HG03159 (cell line): ENCODE measurements around the gene LHFPL2.
"Not testable (repeated sequence)": the region's sequence is repeated elsewhere in the genome, so short reads cannot be mapped to it uniquely, and the experiment has no call there.

Experiments
- ATAC-seq: cut with Tn5 transposase; IDR thresholded peaks from one replicate; pipeline ENCODE4 v1.9.1; 2021; ENCODE audit warnings: mild to moderate bottlenecking, moderate library complexity; ENCODE audit not compliant: unreplicated experiment

LHFPL2 gene

GRCh38 chr5:78487846-78488245 lies 160.7 kb downstream of the LHFPL2 start:
- no peak for ATAC-seq

- no peak for ATAC-seq
These were observed 162.4 kb downstream of the LHFPL2 start for GRCh38 chr5:78486218-78486617.

- no peak for ATAC-seq
These were observed 164.6 kb downstream of the LHFPL2 start for GRCh38 chr5:78483809-78484521.

GRCh38 chr5:78482948-78483347 lies 165.6 kb downstream of the LHFPL2 start:
- no peak for ATAC-seq

- ATAC-seq = no peak
These were observed 171.8 kb downstream of the LHFPL2 start for GRCh38 chr5:78476795-78477194.

GRCh38 chr5:78475370-78475769 lies 173.2 kb downstream of the LHFPL2 start:
- no peak for ATAC-seq

- ATAC-seq = no peak
These were observed 174.8 kb downstream of the LHFPL2 start for GRCh38 chr5:78473751-78474150.

GRCh38 chr5:78472469-78473106 lies 176.0 kb downstream of the LHFPL2 start:
- no peak for ATAC-seq

GRCh38 chr5:78471896-78472295 lies 176.7 kb downstream of the LHFPL2 start:
- no peak for ATAC-seq

GRCh38 chr5:78467752-78468357 lies 180.7 kb downstream of the LHFPL2 start:
- ATAC-seq = no peak

GRCh38 chr5:78467140-78467539 lies 181.4 kb downstream of the LHFPL2 start:
- ATAC-seq = no peak

GRCh38 chr5:78458843-78459242 lies 189.7 kb downstream of the LHFPL2 start:
- no peak for ATAC-seq

- ATAC-seq = not testable (repeated sequence)
These were observed 191.1 kb downstream of the LHFPL2 start for GRCh38 chr5:78457507-78457906.

GRCh38 chr5:78449103-78449502 lies 199.5 kb downstream of the LHFPL2 start:
- no peak for ATAC-seq

- ATAC-seq = no peak
These were observed 200.7 kb downstream of the LHFPL2 start for GRCh38 chr5:78447775-78448424.
